HepG2 (cell line): ENCODE results near the gene ATP11A. TPM values are rescaled to one million over a fixed set of nuclear protein-coding genes. Genes with fewer than 3 reads are reported as not detected.

Source experiments
- ATAC-seq: fragments of 200-7000 bp; cut with Tn5 transposase; 3 replicates; pipeline ENCODE4 v1.9.1; 2020; ENCODE audit warnings: mild to moderate bottlenecking, moderate library complexity
- BruUV-seq: library from RNA; stranded (reverse); fragments of 400-500 nt; replicated peaks from 2 replicates; lab custom pipeline; 2021; lab: Mats Ljungman, UMichigan
- CTCF ChIA-PET: fragments of 300-600 bp; formaldehyde crosslinking; extraction: SDS; loops from one replicate; lab custom pipeline; 2021; ENCODE audit warnings: low total read pairs, inconsistent platforms, low intra/inter-chr PET ratio; lab: Yijun Ruan, JAX
- POLR2A ChIA-PET: fragments of 350-600 bp; sonication (Branson Sonifier 250); formaldehyde crosslinking; loops from one replicate; lab custom pipeline; 2020; ENCODE audit warnings: antibody characterized with exemption, inconsistent platforms; lab: Yijun Ruan, JAX
- DNase-seq: peaks from one replicate; pipeline ENCODE4 v3.0.0-alpha.2; 2015; ENCODE audit warnings: low spot score
- FAIRE-seq: peaks from 3 replicates; lab custom pipeline; 2011; peaks lifted over from hg19 to GRCh38; lab: Jason Lieb, UNC
- H2AFZ ChIP-seq: one replicate; pipeline ENCODE4 v1.6.1; 2011; ENCODE audit warnings: low read length, inconsistent platforms
- H3K27ac ChIP-seq: fragments of 300-600 bp; 3 replicates; pipeline ENCODE4 v1.8.0; 2011; ENCODE audit warnings: mixed run types, mild to moderate bottlenecking, mixed read lengths, low read length, inconsistent platforms; ENCODE audit not compliant: insufficient read depth; ENCODE audit errors: extremely low read length
- H3K27me3 ChIP-seq, 2 experiments: fragments of 200-600 bp in 1 of 2; 2 replicates in 1 of 2; 3 replicates in 1 of 2; pipeline versions ENCODE4 v1.6.0 to v1.8.0; 2011; ENCODE audit warnings: low read length in 2 of 2, mild to moderate bottlenecking in 2 of 2, moderate library complexity in 2 of 2, inconsistent platforms in 1 of 2; ENCODE audit not compliant: insufficient read depth in 2 of 2, control insufficient read depth in 1 of 2
- H3K36me3 ChIP-seq, 2 experiments: fragments of 200-600 bp in 1 of 2; replicated peaks in 1 of 2; 2 replicates in 1 of 2; 3 replicates in 1 of 2; pipeline versions ENCODE4 v1.5.1 to v1.8.0; 2011; ENCODE audit warnings: low read length in 2 of 2, inconsistent platforms in 1 of 2; ENCODE audit not compliant: insufficient read depth in 2 of 2, control insufficient read depth in 1 of 2
- H3K4me1 ChIP-seq: 2 replicates; pipeline ENCODE4 v1.5.1; 2012; ENCODE audit warnings: low read length, inconsistent platforms; ENCODE audit not compliant: insufficient read depth
- H3K4me2 ChIP-seq: 2 replicates; pipeline ENCODE4 v1.6.0; 2011; ENCODE audit warnings: low read depth, low read length, inconsistent platforms
- H3K4me3 ChIP-seq, 3 experiments: fragments of 200-600 bp in 1 of 3; sonication (generic), shearing (Covaris generic) in 1 of 3; replicated peaks in 1 of 3; 2 replicates each; pipeline ENCODE4 v1.5.1; 2011 to 2016; ENCODE audit warnings: low read length in 3 of 3, inconsistent platforms in 2 of 3, low read depth in 2 of 3, mild to moderate bottlenecking in 2 of 3, control low read depth in 1 of 3, mixed read lengths in 1 of 3; ENCODE audit not compliant: insufficient read depth in 1 of 3
- H3K79me2 ChIP-seq: one replicate; pipeline ENCODE4 v1.6.1; 2011; ENCODE audit warnings: low read length, inconsistent platforms; ENCODE audit not compliant: insufficient read depth
- H3K9ac ChIP-seq: 2 replicates; pipeline ENCODE4 v1.6.0; 2011; ENCODE audit warnings: mild to moderate bottlenecking, low read depth, low read length, inconsistent platforms; ENCODE audit not compliant: insufficient read depth
- H3K9me3 ChIP-seq: 2 replicates; pipeline ENCODE4 v1.5.1; 2012; ENCODE audit warnings: mild to moderate bottlenecking, low read length
- H4K20me1 ChIP-seq: 2 replicates; pipeline ENCODE4 v1.6.0; 2011; ENCODE audit warnings: inconsistent platforms, mild to moderate bottlenecking, low read length, moderate library complexity; ENCODE audit not compliant: insufficient read depth
- ARNT2 ChIP-seq: sonication (generic); formaldehyde crosslinking; IDR thresholded peaks from 2 replicates; pipeline ENCODE4 v1.8.0; 2022; ENCODE audit warnings: mild to moderate bottlenecking, low read depth, missing genetic modification reagents, moderate library complexity
- BRD4 ChIP-seq: sonication (generic); formaldehyde crosslinking; IDR thresholded peaks from 2 replicates; pipeline ENCODE4 v1.4.0; 2020; ENCODE audit warnings: missing genetic modification reagents
- FOXC1 ChIP-seq: sonication (generic); formaldehyde crosslinking; IDR thresholded peaks from 2 replicates; pipeline ENCODE4 v1.8.0; 2022; ENCODE audit warnings: mild to moderate bottlenecking, missing genetic modification reagents, borderline replicate concordance
- GMEB1 ChIP-seq: sonication (generic); formaldehyde crosslinking; IDR thresholded peaks from 2 replicates; pipeline ENCODE4 v1.5.1; 2020; ENCODE audit warnings: missing genetic modification reagents, mild to moderate bottlenecking, borderline replicate concordance
- HOXA3 ChIP-seq: sonication (generic); formaldehyde crosslinking; IDR thresholded peaks from 2 replicates; pipeline ENCODE4 v1.5.0; 2020; ENCODE audit warnings: missing genetic modification reagents
- NFKBIZ ChIP-seq: IDR thresholded peaks from 2 replicates; pipeline ENCODE4 v1.6.1; 2018; ENCODE audit warnings: missing genetic modification reagents, missing compliant biosample characterization
- NFYB ChIP-seq: sonication (generic); formaldehyde crosslinking; IDR thresholded peaks from 2 replicates; pipeline ENCODE4 v1.4.0; 2020; ENCODE audit warnings: missing genetic modification reagents
- PCBP2 ChIP-seq: fragments of 200-400 bp; formaldehyde crosslinking; optimal IDR thresholded peaks from 2 replicates; pipeline ENCODE3; 2018; ENCODE audit warnings: low read length, low read depth; ENCODE audit not compliant: poor library complexity, severe bottlenecking
- SP5 ChIP-seq: IDR thresholded peaks from 2 replicates; pipeline ENCODE4 v1.6.1; 2016; ENCODE audit warnings: low read depth, borderline replicate concordance
- TBL1XR1 ChIP-seq: fragments of 150-350 bp; IDR thresholded peaks from 2 replicates; pipeline ENCODE4 v1.6.1; 2014; ENCODE audit warnings: borderline replicate concordance, low read length; ENCODE audit not compliant: partially characterized antibody
- TCF7 ChIP-seq: sonication (generic); IDR thresholded peaks from 2 replicates; pipeline ENCODE4 v1.6.1; 2016; ENCODE audit warnings: antibody characterized with exemption, low read depth
- XRCC5 ChIP-seq: fragments of 200-400 bp; formaldehyde crosslinking; optimal IDR thresholded peaks from 2 replicates; pipeline ENCODE3; 2017; ENCODE audit warnings: mild to moderate bottlenecking, low read length
- ZC3H13 ChIP-seq: sonication (generic); formaldehyde crosslinking; IDR thresholded peaks from 2 replicates; pipeline ENCODE4 v1.8.1; 2023; ENCODE audit warnings: mild to moderate bottlenecking, missing genetic modification reagents, moderate library complexity
- ZNF17 ChIP-seq: sonication (generic); formaldehyde crosslinking; IDR thresholded peaks from 2 replicates; pipeline ENCODE4 v1.5.0; 2020; ENCODE audit warnings: mild to moderate bottlenecking, missing genetic modification reagents
- ZNF251 ChIP-seq: sonication (generic); formaldehyde crosslinking; IDR thresholded peaks from 2 replicates; pipeline ENCODE4 v1.9.0; 2021; ENCODE audit warnings: mild to moderate bottlenecking, missing genetic modification reagents
- ZNF317 ChIP-seq: sonication (generic); formaldehyde crosslinking; IDR thresholded peaks from 2 replicates; pipeline ENCODE4 v1.5.0; 2020; ENCODE audit warnings: mild to moderate bottlenecking, missing genetic modification reagents
- ZNF552 ChIP-seq: sonication (generic); formaldehyde crosslinking; IDR thresholded peaks from 2 replicates; pipeline ENCODE4 v1.9.0; 2022; ENCODE audit warnings: missing genetic modification reagents, mild to moderate bottlenecking, borderline replicate concordance
- WGBS: methylation state at CpG from one replicate; pipeline ENCODE4 v1.1.6; 2017; ENCODE audit warnings: low lambda C conversion rate; 5-methylcytosine and 5-hydroxymethylcytosine counted together
- in situ Hi-C: cut with HindIII; loops from 2 replicates; pipeline ENCODE4 v1.10.0; 2017; ENCODE audit warnings: low pct_unique_long_range_greater_than_20kb; ENCODE audit not compliant: extremely low pct_ligation_motif_present
- intact Hi-C: fragments of 100-400 bp; cut with micrococcal nuclease; formaldehyde crosslinking; loops from one replicate; pipeline ENCODE4 v1.10.0; 2022; ENCODE audit not compliant: unreplicated experiment
- polyA plus RNA-seq, 8 experiments: library from polyadenylated mRNA; depleted of rRNA in 3 of 8; stranded (reverse) in 7 of 8; unstranded in 1 of 8; fragments of >200 nt; fragmentation: Illumina TruSeq in 4 of 8; extraction: Trizol in 4 of 8; gene quantifications; 2 replicates each; pipeline versions ENCODE4 v1.2.1 to v1.2.3, GENCODE V29; 2011 to 2016; ENCODE audit warnings: low read depth in 4 of 8, missing spikeins in 1 of 8, mixed read lengths in 1 of 8; ENCODE audit not compliant: insufficient read depth in 1 of 8
- total RNA-seq, 5 experiments: library from RNA; depleted of rRNA; stranded (reverse); fragments of >200 nt; fragmentation: Illumina TruSeq; extraction: Trizol; gene quantifications; 2 replicates each; pipeline ENCODE4 v1.2.3, GENCODE V29; 2016; ENCODE audit warnings: low read depth in 1 of 5

ATP11A gene
- total and polyA plus RNA-seq, 2 of the 13 experiments (the other 11 are each of a cell fraction or from before 2014, with no cell fraction given): 18.4 to 20.1 TPM

GRCh38 chr13:112742583-112742982 is 52.7 kb downstream of the ATP11A start:
- Histone ChIP-seq H3K27ac (no peak overlapping the region), H3K4me3 (no peak overlapping the region), H2AFZ (no peak overlapping the region), H3K9ac (no peak overlapping the region), H3K27me3 (no peaks in the 10 kb centered on the region), H3K9me3 (no peaks in the 10 kb centered on the region), H3K36me3 (peaks cover 1 to 5% of the 10 kb centered on the region in 2 experiments; a peak in 2 of 5 replicates), H4K20me1 (peaks cover 70% of the 10 kb centered on the region), H3K4me2 (no peak overlapping the region), H3K4me1 (peaks cover 29% of the 10 kb centered on the region), H3K79me2 (peaks cover 89% of the 10 kb centered on the region)
- intact Hi-C loops (no loop called here), in situ Hi-C loops (no loop called here)
- no peak for DNase-seq
- CTCF ChIA-PET: no interaction called here
- POLR2A ChIA-PET: no interaction called here
- no TSS peak for BruUV-seq
- ATAC-seq: no peak
- FAIRE-seq: no peak
- WGBS: 95% methylated on average over 14 of the region's 14 CpGs
- TF ChIP-seq TBL1XR1 (no peak), ZNF251 (CRISPR knock-in tag) (no peak), ARNT2 (no peak), ZC3H13 (CRISPR knock-in tag) (no peak), NFKBIZ (no peak), SP5 (no peak), TCF7 (no peak), XRCC5 (no peak), GMEB1 (CRISPR knock-in tag) (no peak), BRD4 (CRISPR knock-in tag) (no peak), PCBP2 (no peak), NFYB (CRISPR knock-in tag) (no peak), ZNF317 (CRISPR knock-in tag) (no peak), ZNF552 (CRISPR knock-in tag) (no peak), ZNF17 (CRISPR knock-in tag) (no peak), HOXA3 (no peak), FOXC1 (CRISPR knock-in tag) (no peak)
